HEK293T (cell line): ENCODE measurements around the gene KCNB1.

ENCODE experiments used
- ARNT ChIP-seq: fragments of 450-650 bp; IDR thresholded peaks from 2 replicates; pipeline ENCODE4 v1.6.1; 2017; ENCODE audit warnings: mild to moderate bottlenecking
- ELF4 ChIP-seq: fragments of 450-650 bp; IDR thresholded peaks from 2 replicates; pipeline ENCODE4 v1.6.1; 2017; ENCODE audit warnings: antibody characterized with exemption
- PKNOX1 ChIP-seq: fragments of 450-650 bp; IDR thresholded peaks from 2 replicates; pipeline ENCODE4 v1.6.1; 2016
- SP1 ChIP-seq: fragments of 450-650 bp; IDR thresholded peaks from 2 replicates; pipeline ENCODE4 v1.6.1; 2017

- TF ChIP-seq ARNT, result no peak
- TF ChIP-seq SP1, result no peak
- peak; percentile 74 for TF ChIP-seq PKNOX1
- no peak for TF ChIP-seq ELF4
These were observed 83.9 kb downstream of the KCNB1 start for GRCh38 chr20:49398401-49399144.
